Right lobe of liver (tissue), 6 donors: ENCODE data around the gene DNAH8. TPM values are rescaled to one million over a fixed set of nuclear protein-coding genes. Genes with fewer than 3 reads are reported as not detected.

ENCODE experiments used
- ATAC-seq, 4 donors: fragments of 200-7000 bp; cut with Tn5 transposase; one replicate each; pipeline ENCODE4 v1.9.1; 2020; ENCODE audit warnings: mild to moderate bottlenecking in 4 of 4, moderate library complexity in 4 of 4
- DNase-seq, 3 donors: peaks; one replicate each; pipeline ENCODE4 v3.0.0-alpha.2; 2020
- H3K27ac ChIP-seq, 3 donors: fragments of 200-600 bp; one replicate each; pipeline ENCODE4 v1.8.0; 2022
- H3K27me3 ChIP-seq, 2 donors: fragments of 200-600 bp; one replicate each; pipeline ENCODE4 v1.8.0; 2022
- H3K36me3 ChIP-seq, 4 donors: fragments of 200-600 bp; sonication (generic) in 1 of 4; one replicate each; pipeline versions ENCODE4 v1.5.1 to v1.8.0; 2017 to 2022; ENCODE audit warnings: control low read depth in 1 of 4
- H3K4me1 ChIP-seq, 4 donors: fragments of 200-600 bp; sonication (generic) in 1 of 4; one replicate each; pipeline versions ENCODE4 v1.5.1 to v1.8.0; 2017 to 2022; ENCODE audit warnings: control low read depth in 1 of 4
- H3K4me3 ChIP-seq, 3 donors: fragments of 200-600 bp; one replicate each; pipeline ENCODE4 v1.8.0; 2022
- H3K9me3 ChIP-seq, 4 donors: fragments of 200-600 bp; sonication (generic) in 1 of 4; one replicate each; pipeline versions ENCODE4 v1.5.1 to v1.8.0; 2017 to 2022; ENCODE audit warnings: control low read depth in 1 of 4
- POLR2A ChIP-seq: fragments of 450-650 bp; IDR thresholded peaks from one replicate; pipeline ENCODE4 v1.6.1; 2017; ENCODE audit warnings: antibody characterized with exemption, mild to moderate bottlenecking
- WGBS: methylation state at CpG from one replicate; pipeline ENCODE4 v1.1.6; 2018; ENCODE audit warnings: low coverage, low lambda C conversion rate; ENCODE audit not compliant: insufficient coverage; ENCODE audit errors: missing lambda C conversion rate; 5-methylcytosine and 5-hydroxymethylcytosine counted together
- intact Hi-C, 2 donors: fragments of 100-400 bp; cut with DNase I; formaldehyde crosslinking; loops; one replicate each; pipeline versions ENCODE4 v1.11.2 to v1.14.1; 2022
- total RNA-seq, 6 experiments: library from RNA; depleted of rRNA in 2 of 6; stranded (reverse); fragments of >200 nt in 2 of 6; fragmentation: NEBNext Ultra II Directional in 3 of 6; extraction: Animal tissue kit (Norgen Biotek cat#: 25700) in 3 of 6; gene quantifications; one replicate each; pipeline versions ENCODE4 v1.1.0 to v1.2.4, GENCODE V29; 2016 to 2023
- TF ChIP-seq, protein P1 (sequence below), 4 donors: fragments of 200-600 bp in 3 of 4; fragments of 450-650 bp in 1 of 4; IDR thresholded peaks; one replicate each; pipeline versions ENCODE4 v1.5.1 to v1.8.0; 2016 to 2022; ENCODE audit warnings: antibody characterized with exemption in 4 of 4, mild to moderate bottlenecking in 2 of 4
- donor health status: DM: no; HTN: yes; CAD: no.
- donor health status: DM: no; HTN: no; CAD: no.
- donor health status: DM: no; HTN: no; CAD: no.
- donor health status: DM: no; HTN: yes; CAD: no.
- donor health status: DM: no; HTN: yes; CAD: no.

The DNAH8 gene
- total RNA-seq, 6 experiments from 2014 or later = 0.02 TPM; not detected in 5

GRCh38 chr6:39005774-39006173 lies 290.7 kb downstream of the DNAH8 start:
- H3K4me3 ChIP-seq = no peak overlapping the region
- no peaks in the 10 kb centered on the region for H3K36me3 ChIP-seq
- H3K27ac ChIP-seq = no peak overlapping the region
- 60% methylated on average over 3 of the region's 3 CpGs for WGBS
- no peak for TF ChIP-seq POLR2A
- TF ChIP-seq, protein P1, sequence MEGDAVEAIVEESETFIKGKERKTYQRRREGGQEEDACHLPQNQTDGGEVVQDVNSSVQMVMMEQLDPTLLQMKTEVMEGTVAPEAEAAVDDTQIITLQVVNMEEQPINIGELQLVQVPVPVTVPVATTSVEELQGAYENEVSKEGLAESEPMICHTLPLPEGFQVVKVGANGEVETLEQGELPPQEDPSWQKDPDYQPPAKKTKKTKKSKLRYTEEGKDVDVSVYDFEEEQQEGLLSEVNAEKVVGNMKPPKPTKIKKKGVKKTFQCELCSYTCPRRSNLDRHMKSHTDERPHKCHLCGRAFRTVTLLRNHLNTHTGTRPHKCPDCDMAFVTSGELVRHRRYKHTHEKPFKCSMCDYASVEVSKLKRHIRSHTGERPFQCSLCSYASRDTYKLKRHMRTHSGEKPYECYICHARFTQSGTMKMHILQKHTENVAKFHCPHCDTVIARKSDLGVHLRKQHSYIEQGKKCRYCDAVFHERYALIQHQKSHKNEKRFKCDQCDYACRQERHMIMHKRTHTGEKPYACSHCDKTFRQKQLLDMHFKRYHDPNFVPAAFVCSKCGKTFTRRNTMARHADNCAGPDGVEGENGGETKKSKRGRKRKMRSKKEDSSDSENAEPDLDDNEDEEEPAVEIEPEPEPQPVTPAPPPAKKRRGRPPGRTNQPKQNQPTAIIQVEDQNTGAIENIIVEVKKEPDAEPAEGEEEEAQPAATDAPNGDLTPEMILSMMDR (IDR thresholded peaks at IDR 0.05) = no peak
- ATAC-seq = no peak
- DNase-seq = no peak
- H3K4me1 ChIP-seq = no peaks in the 10 kb centered on the region
- H3K27me3 ChIP-seq = peaks cover 7% of the 10 kb centered on the region in 2 donors
- intact Hi-C loops = no loop called here
- no peaks in the 10 kb centered on the region for H3K9me3 ChIP-seq

DNA sequence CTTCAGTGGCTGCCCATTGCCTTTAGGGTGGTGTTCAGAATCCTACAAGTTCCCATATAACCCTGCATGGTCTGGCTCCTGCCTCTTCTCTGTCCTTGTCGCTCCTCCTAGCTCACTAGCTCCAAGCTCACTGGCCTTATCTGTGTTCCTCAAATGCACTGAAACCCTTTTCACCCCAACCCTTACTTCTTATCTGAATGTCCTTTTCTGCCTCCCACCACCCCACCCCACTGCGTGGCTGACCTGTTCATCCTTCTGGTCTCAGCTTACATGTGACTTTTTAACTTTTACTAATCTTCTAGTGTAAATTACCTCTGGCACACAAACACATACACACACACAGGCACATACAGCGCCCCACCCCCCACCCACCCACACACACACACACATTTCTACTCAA lies 292.5 kb downstream of the DNAH8 start:
- no peak for DNase-seq
- TF ChIP-seq, protein P1 (IDR thresholded peaks at IDR 0.05) = no peak
- TF ChIP-seq POLR2A = no peak
- Histone ChIP-seq H3K36me3 (no peaks in the 10 kb centered on the region), H3K9me3 (no peaks in the 10 kb centered on the region), H3K4me1 (no peaks in the 10 kb centered on the region), H3K27me3 (peaks cover 0 to 2% of the 10 kb centered on the region in 2 donors), H3K27ac (no peak overlapping the region), H3K4me3 (no peak overlapping the region)
- WGBS = 50% methylated on average over 3 of the region's 3 CpGs
- ATAC-seq = no peak
- intact Hi-C loops = no loop called here

DNA sequence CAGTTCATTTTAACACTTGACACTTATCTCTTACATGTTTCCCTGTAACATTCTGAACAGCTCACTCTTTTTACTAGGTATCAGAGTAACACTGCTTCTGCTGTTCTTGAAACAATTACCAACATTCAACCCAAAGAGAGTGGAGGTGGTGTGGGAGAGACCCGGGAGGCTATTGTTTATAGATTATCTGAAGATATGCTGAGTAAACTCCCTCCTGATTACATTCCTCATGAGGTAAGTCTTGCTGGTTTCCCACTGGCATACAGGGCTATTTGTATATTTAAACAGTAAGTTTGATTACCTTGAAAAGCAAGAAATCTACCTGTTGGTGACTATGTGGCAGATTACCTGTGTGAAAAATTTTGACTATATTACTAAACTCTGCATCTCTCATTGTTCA lies 293.6 kb downstream of the DNAH8 start:
- 6% methylated on average over 1 of the region's 1 CpG for WGBS
- DNase-seq = no peak
- H3K4me1 ChIP-seq = no peaks in the 10 kb centered on the region
- no peak for ATAC-seq
- no peaks in the 10 kb centered on the region for H3K36me3 ChIP-seq
- TF ChIP-seq, protein P1 (IDR thresholded peaks at IDR 0.05) = no peak
- TF ChIP-seq POLR2A = no peak
- no peak overlapping the region for H3K4me3 ChIP-seq
- no peaks in the 10 kb centered on the region for H3K9me3 ChIP-seq
- intact Hi-C loops = no loop called here
- H3K27ac ChIP-seq = no peak overlapping the region
- no peaks in the 10 kb centered on the region for H3K27me3 ChIP-seq

DNA sequence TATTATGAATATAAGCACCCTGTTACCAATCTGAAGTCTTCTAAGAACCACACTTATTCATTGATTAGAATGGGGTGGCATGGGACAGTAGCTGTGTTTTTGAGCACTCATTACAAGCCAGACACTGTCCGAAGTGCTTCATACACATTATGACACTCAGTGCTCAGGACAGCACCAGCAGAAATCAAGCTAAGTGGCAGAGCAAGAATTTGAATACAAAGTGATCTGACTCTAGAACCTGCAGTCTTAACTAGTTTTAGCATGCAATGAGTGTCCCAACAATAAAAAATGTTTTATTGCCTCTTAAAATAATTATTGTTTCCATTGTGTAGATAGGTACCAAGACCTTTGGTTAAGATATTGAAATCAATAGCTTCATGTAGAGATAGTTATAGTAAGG lies 294.4 kb downstream of the DNAH8 start:
- H3K27ac ChIP-seq = no peak overlapping the region
- TF ChIP-seq POLR2A = no peak
- TF ChIP-seq, protein P1 (IDR thresholded peaks at IDR 0.05) = no peak
- H3K4me3 ChIP-seq = no peak overlapping the region
- H3K4me1 ChIP-seq = no peaks in the 10 kb centered on the region
- DNase-seq (no peak), ATAC-seq (no peak)
- H3K9me3 ChIP-seq = no peaks in the 10 kb centered on the region
- intact Hi-C loops = no loop called here
- no peaks in the 10 kb centered on the region for H3K27me3 ChIP-seq
- H3K36me3 ChIP-seq = no peaks in the 10 kb centered on the region
- 0% methylated on average over 1 of the region's 1 CpG for WGBS
